Trophoblast cell (in vitro differentiated cells and primary cell): Measurements from ENCODE around the gene MRPS27.
A peak's percentile ranks its signal among the peaks of the same experiment; 100 is the strongest.

Source experiments
- DNase-seq, 2 donors: peaks; one replicate each; pipeline ENCODE4 v3.0.0-alpha.2; 2016
- H2AFZ ChIP-seq: 2 replicates; pipeline ENCODE4 v1.6.1; 2013; ENCODE audit warnings: low read length, moderate library complexity, mild to moderate bottlenecking; ENCODE audit not compliant: insufficient read depth, poor library complexity
- H2AK5ac ChIP-seq: 2 replicates; pipeline ENCODE4 v1.6.1; 2013; ENCODE audit warnings: mild to moderate bottlenecking, low read length
- H2BK120ac ChIP-seq: 2 replicates; pipeline ENCODE4 v1.6.1; 2013; ENCODE audit warnings: low read length, mild to moderate bottlenecking, moderate library complexity; ENCODE audit not compliant: insufficient read depth, poor library complexity
- H2BK12ac ChIP-seq: 2 replicates; pipeline ENCODE4 v1.6.1; 2013; ENCODE audit warnings: mild to moderate bottlenecking, low read length, moderate library complexity
- H2BK5ac ChIP-seq: 2 replicates; pipeline ENCODE4 v1.6.1; 2013; ENCODE audit warnings: low read length, low read depth, moderate library complexity, mild to moderate bottlenecking; ENCODE audit not compliant: poor library complexity
- H3K14ac ChIP-seq: 2 replicates; pipeline ENCODE4 v1.6.1; 2013; ENCODE audit warnings: mild to moderate bottlenecking, low read length
- H3K18ac ChIP-seq: 2 replicates; pipeline ENCODE4 v1.6.1; 2013; ENCODE audit warnings: mild to moderate bottlenecking, low read length
- H3K23ac ChIP-seq: 2 replicates; pipeline ENCODE4 v1.6.1; 2013; ENCODE audit warnings: low read length
- H3K27ac ChIP-seq: 2 replicates; pipeline ENCODE4 v1.5.1; 2013; ENCODE audit warnings: low read depth, mild to moderate bottlenecking, inconsistent platforms, low read length, moderate library complexity
- H3K27me3 ChIP-seq: 2 replicates; pipeline ENCODE4 v1.6.1; 2013; ENCODE audit warnings: inconsistent platforms, mild to moderate bottlenecking, low read length, moderate library complexity; ENCODE audit not compliant: insufficient read depth
- H3K36me3 ChIP-seq, 2 experiments: 1 replicate in 1 of 2; 2 replicates in 1 of 2; pipeline ENCODE4 v1.6.1; 2013; ENCODE audit warnings: low read length in 2 of 2, mild to moderate bottlenecking in 2 of 2, moderate library complexity in 1 of 2; ENCODE audit not compliant: insufficient read depth in 2 of 2, control insufficient read depth in 1 of 2
- H3K4ac ChIP-seq: 2 replicates; pipeline ENCODE4 v1.6.1; 2013; ENCODE audit warnings: low read depth, mild to moderate bottlenecking, low read length, moderate library complexity
- H3K4me1 ChIP-seq, 2 experiments: 1 replicate in 1 of 2; 2 replicates in 1 of 2; pipeline ENCODE4 v1.6.1; 2013; ENCODE audit warnings: low read length in 2 of 2, mild to moderate bottlenecking in 2 of 2, moderate library complexity in 1 of 2; ENCODE audit not compliant: insufficient read depth in 2 of 2, control insufficient read depth in 1 of 2
- H3K4me2 ChIP-seq: 2 replicates; pipeline ENCODE4 v1.6.1; 2013; ENCODE audit warnings: inconsistent platforms, mild to moderate bottlenecking, low read length, moderate library complexity
- H3K4me3 ChIP-seq: 2 replicates; pipeline ENCODE4 v1.5.1; 2013; ENCODE audit warnings: mild to moderate bottlenecking, low read depth, low read length, inconsistent platforms
- H3K79me1 ChIP-seq: one replicate; pipeline ENCODE4 v1.6.1; 2013; ENCODE audit warnings: low read length
- H3K79me2 ChIP-seq: 2 replicates; pipeline ENCODE4 v1.6.1; 2013; ENCODE audit warnings: low read length, mild to moderate bottlenecking; ENCODE audit not compliant: control insufficient read depth, insufficient read depth, poor library complexity
- H3K9ac ChIP-seq: 2 replicates; pipeline ENCODE4 v1.6.1; 2013; ENCODE audit warnings: mild to moderate bottlenecking, low read length
- H3K9me3 ChIP-seq: 2 replicates; pipeline ENCODE4 v1.6.1; 2013; ENCODE audit warnings: low read depth, mild to moderate bottlenecking, control low read depth, inconsistent platforms, low read length; ENCODE audit not compliant: insufficient read depth
- H4K12ac ChIP-seq: 2 replicates; pipeline ENCODE4 v1.6.1; 2013; ENCODE audit warnings: low read depth, mild to moderate bottlenecking, low read length, moderate library complexity
- H4K8ac ChIP-seq: 2 replicates; pipeline ENCODE4 v1.6.1; 2013; ENCODE audit warnings: low read depth, mild to moderate bottlenecking, low read length, moderate library complexity
- H4K91ac ChIP-seq: one replicate; pipeline ENCODE4 v1.6.1; 2013; ENCODE audit warnings: low read depth, mild to moderate bottlenecking, low read length, moderate library complexity
- WGBS: extraction: QIAGEN DNeasy Blood & Tissue Kit; methylation state at CpG from one replicate; pipeline ENCODE4 v1.1.7; 2013; ENCODE audit warnings: missing lambda C conversion rate; ENCODE audit not compliant: insufficient read length, insufficient coverage; ENCODE audit errors: extremely low coverage; 5-methylcytosine and 5-hydroxymethylcytosine counted together

MRPS27 gene

GRCh38 chr5:72208324-72208926, 111.6 kb downstream of the MRPS27 start:
- Histone ChIP-seq H3K79me1 (peaks cover 2% of the 10 kb centered on the region), H2BK12ac (no peak overlapping the region), H3K4me1 (peaks cover 4 to 6% of the 10 kb centered on the region in 2 experiments), H4K12ac (no peak overlapping the region), H3K14ac (no peak overlapping the region), H3K4ac (no peak overlapping the region), H2AFZ (no peak overlapping the region), H3K23ac (no peak overlapping the region), H3K36me3 (peaks cover 0 to 11% of the 10 kb centered on the region in 2 experiments), H4K91ac (no peak overlapping the region), H2AK5ac (no peak overlapping the region), H3K27ac (no peak overlapping the region), H2BK5ac (no peak overlapping the region), H2BK120ac (no peak overlapping the region), H4K8ac (no peak overlapping the region), H3K9ac (no peak overlapping the region), H3K4me3 (no peak overlapping the region), H3K9me3 (no peaks in the 10 kb centered on the region), H3K79me2 (no peaks in the 10 kb centered on the region), H3K4me2 (no peak overlapping the region), H3K27me3 (no peaks in the 10 kb centered on the region), H3K18ac (no peak overlapping the region)
- no peak for DNase-seq
- WGBS, result 100% methylated on average over 1 of the region's 3 CpGs

- no peak overlapping the region for H4K12ac ChIP-seq
- no peak overlapping the region for H2BK5ac ChIP-seq
- no peak for DNase-seq
- no CpG with 5 or more reads among the region's 3 CpGs for WGBS
- H3K4ac ChIP-seq, result no peak overlapping the region
- H3K14ac ChIP-seq, result no peak overlapping the region
- H2AK5ac ChIP-seq, result no peak overlapping the region
- H3K18ac ChIP-seq, result no peak overlapping the region
- no peak overlapping the region for H2BK120ac ChIP-seq
- no peak overlapping the region for H4K8ac ChIP-seq
- no peak overlapping the region for H2AFZ ChIP-seq
- H3K23ac ChIP-seq, result no peak overlapping the region
- H3K27me3 ChIP-seq, result no peaks in the 10 kb centered on the region
- H3K4me1 ChIP-seq, result peaks cover 4 to 9% of the 10 kb centered on the region in 2 experiments
- no peaks in the 10 kb centered on the region for H3K9me3 ChIP-seq
- no peak overlapping the region for H3K9ac ChIP-seq
- H4K91ac ChIP-seq, result no peak overlapping the region
- peaks cover 2% of the 10 kb centered on the region for H3K79me1 ChIP-seq
- H3K27ac ChIP-seq, result no peak overlapping the region
- no peak overlapping the region for H2BK12ac ChIP-seq
- peaks cover 0 to 12% of the 10 kb centered on the region in 2 experiments for H3K36me3 ChIP-seq
- H3K79me2 ChIP-seq, result no peaks in the 10 kb centered on the region
- H3K4me3 ChIP-seq, result no peak overlapping the region
- H3K4me2 ChIP-seq, result no peak overlapping the region
Measured at GRCh38 chr5:72206994-72207393, 113.0 kb downstream of the MRPS27 start.

- H3K79me2 ChIP-seq, result no peaks in the 10 kb centered on the region
- no peak overlapping the region for H3K18ac ChIP-seq
- WGBS, result no CpG with 5 or more reads among the region's 3 CpGs
- H2BK120ac ChIP-seq, result no peak overlapping the region
- H4K8ac ChIP-seq, result no peak overlapping the region
- H3K9ac ChIP-seq, result no peak overlapping the region
- no peak overlapping the region for H2AFZ ChIP-seq
- H3K14ac ChIP-seq, result no peak overlapping the region
- no peak overlapping the region for H3K4me2 ChIP-seq
- no peak overlapping the region for H3K4ac ChIP-seq
- no peaks in the 10 kb centered on the region for H3K9me3 ChIP-seq
- peaks cover 4 to 9% of the 10 kb centered on the region in 2 experiments for H3K4me1 ChIP-seq
- H4K12ac ChIP-seq, result no peak overlapping the region
- DNase-seq, result no peak
- H3K79me1 ChIP-seq, result peaks cover 2% of the 10 kb centered on the region
- no peak overlapping the region for H3K27ac ChIP-seq
- H3K27me3 ChIP-seq, result no peaks in the 10 kb centered on the region
- no peak overlapping the region for H2BK12ac ChIP-seq
- peaks cover 0 to 12% of the 10 kb centered on the region in 2 experiments for H3K36me3 ChIP-seq
- H3K23ac ChIP-seq, result no peak overlapping the region
- no peak overlapping the region for H2AK5ac ChIP-seq
- H4K91ac ChIP-seq, result no peak overlapping the region
- H3K4me3 ChIP-seq, result no peak overlapping the region
- H2BK5ac ChIP-seq, result no peak overlapping the region
Measured at GRCh38 chr5:72206160-72206559, 113.9 kb downstream of the MRPS27 start.

- H3K18ac ChIP-seq, result no peak overlapping the region
- H2BK12ac ChIP-seq, result no peak overlapping the region
- peaks cover 4 to 9% of the 10 kb centered on the region in 2 experiments for H3K4me1 ChIP-seq
- H3K9ac ChIP-seq, result no peak overlapping the region
- H4K12ac ChIP-seq, result no peak overlapping the region
- H3K4ac ChIP-seq, result no peak overlapping the region
- H3K9me3 ChIP-seq, result no peaks in the 10 kb centered on the region
- no peak overlapping the region for H2AFZ ChIP-seq
- no peak overlapping the region for H4K91ac ChIP-seq
- H3K79me2 ChIP-seq, result no peaks in the 10 kb centered on the region
- no CpG with 5 or more reads among the region's 3 CpGs for WGBS
- peak overlapping the region; percentile 21 for H3K27ac ChIP-seq
- H3K27me3 ChIP-seq, result no peaks in the 10 kb centered on the region
- H3K4me2 ChIP-seq, result no peak overlapping the region
- H3K79me1 ChIP-seq, result peaks cover 2% of the 10 kb centered on the region
- no peak overlapping the region for H3K23ac ChIP-seq
- no peak overlapping the region for H4K8ac ChIP-seq
- no peak overlapping the region for H3K14ac ChIP-seq
- H3K36me3 ChIP-seq, result peaks cover 0 to 13% of the 10 kb centered on the region in 2 experiments
- H3K4me3 ChIP-seq, result no peak overlapping the region
- H2AK5ac ChIP-seq, result no peak overlapping the region
- DNase-seq, result peak in 1 of 2 donors; percentile 37
- no peak overlapping the region for H2BK120ac ChIP-seq
- H2BK5ac ChIP-seq, result no peak overlapping the region
Measured at GRCh38 chr5:72205431-72206009, 114.5 kb downstream of the MRPS27 start.
